HL-60 (cell line): ENCODE data around the gene CNGB1.

Experiments used
- CTCF ChIP-seq: IDR thresholded peaks from one replicate; pipeline ENCODE4 v1.5.1; 2011; ENCODE audit warnings: low read length, control low read depth, inconsistent platforms; ENCODE audit not compliant: insufficient read depth
- POLR2AphosphoS5 ChIP-seq: IDR thresholded peaks from 2 replicates; pipeline ENCODE4 v1.6.1; 2012; ENCODE audit warnings: low read depth
- REST ChIP-seq: IDR thresholded peaks from 2 replicates; pipeline ENCODE4 v1.6.1; 2012; ENCODE audit warnings: low read depth; ENCODE audit not compliant: insufficient replicate concordance

- TF ChIP-seq CTCF (no peak), POLR2AphosphoS5 (no peak), REST (no peak)
Measured at GRCh38 chr16:57843400-57843799, 127.5 kb downstream of the CNGB1 start.
